SK-N-MC (cell line): ENCODE measurements around the gene ADAP1.

Experiments used
- EZH2 ChIP-seq: fragments of 200-600 bp; sonication (generic); IDR thresholded peaks from one replicate; pipeline ENCODE4 v1.6.1; 2017; ENCODE audit warnings: antibody characterized with exemption
- POLR2AphosphoS5 ChIP-seq: IDR thresholded peaks from 2 replicates; pipeline ENCODE4 v1.6.1; 2012; ENCODE audit warnings: mild to moderate bottlenecking, low read depth, low read length, borderline replicate concordance

DNA sequence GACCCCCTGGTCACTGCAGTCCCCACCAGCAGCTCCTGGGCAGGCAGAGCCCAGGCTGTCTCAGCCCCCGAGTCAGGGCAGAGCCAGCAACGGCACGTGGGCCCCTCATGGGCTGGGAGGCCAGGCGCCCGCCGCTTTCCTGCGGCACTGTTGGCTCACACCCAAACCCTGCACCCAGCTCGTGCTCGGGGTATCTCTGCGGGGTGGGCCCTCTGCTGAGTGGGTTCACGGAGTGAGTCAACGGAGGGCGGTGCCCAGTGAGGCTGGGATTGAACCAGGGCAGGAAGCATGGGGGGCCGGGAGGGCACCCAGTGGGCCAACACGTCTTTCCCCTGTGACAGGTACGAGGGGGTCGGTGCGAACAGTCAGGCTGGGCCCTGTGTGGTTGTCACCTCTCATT lies 28.9 kb downstream of the ADAP1 start:
- no peak for TF ChIP-seq EZH2
- TF ChIP-seq POLR2AphosphoS5 = no peak
